Measurements from ENCODE around the gene INF2.
A peak's percentile ranks its signal among the peaks of the same experiment; 100 is the strongest.

DNA sequence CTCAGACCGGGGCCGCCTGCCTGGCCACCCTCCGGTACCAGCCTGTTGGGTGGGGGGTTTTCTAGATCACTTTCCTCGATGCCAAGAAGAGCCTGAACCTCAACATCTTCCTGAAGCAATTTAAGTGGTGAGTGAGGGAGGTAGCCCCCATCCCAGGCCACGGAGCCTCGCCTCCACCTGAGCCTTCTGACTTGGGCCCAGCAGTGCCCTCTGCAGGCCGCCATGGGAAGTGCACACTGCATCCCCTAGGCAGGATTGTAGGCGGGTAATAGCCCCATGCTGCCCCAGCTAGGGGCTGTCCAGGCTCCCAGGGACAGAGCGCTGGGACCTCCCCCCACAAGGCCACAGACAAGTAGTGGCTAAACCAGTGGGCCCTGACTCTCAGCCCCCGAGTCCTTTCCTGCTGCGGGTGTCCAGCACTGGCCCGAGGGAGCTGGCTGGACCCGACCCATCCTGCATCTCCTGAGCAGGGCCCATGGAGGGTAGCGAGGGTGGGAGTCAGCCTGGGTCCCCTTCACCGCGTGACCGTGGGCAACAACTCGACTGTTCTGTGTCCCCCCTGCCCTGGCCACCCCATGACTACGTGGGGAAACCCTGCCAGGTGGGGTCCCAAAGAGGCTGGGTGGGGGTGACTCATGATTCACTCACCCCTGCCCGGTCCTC, 19.3 kb downstream of the INF2 start:
- TF ChIP-seq, protein P1, sequence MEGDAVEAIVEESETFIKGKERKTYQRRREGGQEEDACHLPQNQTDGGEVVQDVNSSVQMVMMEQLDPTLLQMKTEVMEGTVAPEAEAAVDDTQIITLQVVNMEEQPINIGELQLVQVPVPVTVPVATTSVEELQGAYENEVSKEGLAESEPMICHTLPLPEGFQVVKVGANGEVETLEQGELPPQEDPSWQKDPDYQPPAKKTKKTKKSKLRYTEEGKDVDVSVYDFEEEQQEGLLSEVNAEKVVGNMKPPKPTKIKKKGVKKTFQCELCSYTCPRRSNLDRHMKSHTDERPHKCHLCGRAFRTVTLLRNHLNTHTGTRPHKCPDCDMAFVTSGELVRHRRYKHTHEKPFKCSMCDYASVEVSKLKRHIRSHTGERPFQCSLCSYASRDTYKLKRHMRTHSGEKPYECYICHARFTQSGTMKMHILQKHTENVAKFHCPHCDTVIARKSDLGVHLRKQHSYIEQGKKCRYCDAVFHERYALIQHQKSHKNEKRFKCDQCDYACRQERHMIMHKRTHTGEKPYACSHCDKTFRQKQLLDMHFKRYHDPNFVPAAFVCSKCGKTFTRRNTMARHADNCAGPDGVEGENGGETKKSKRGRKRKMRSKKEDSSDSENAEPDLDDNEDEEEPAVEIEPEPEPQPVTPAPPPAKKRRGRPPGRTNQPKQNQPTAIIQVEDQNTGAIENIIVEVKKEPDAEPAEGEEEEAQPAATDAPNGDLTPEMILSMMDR (IDR thresholded peaks at IDR 0.05) = peak; percentile 96
- no peak for TF ChIP-seq ZFX (IDR thresholded peaks at IDR 0.05; ENCODE audit: borderline replicate concordance)
